BLaER1 (cell line): ENCODE results near the gene SRP14.
A peak's percentile ranks its signal among the peaks of the same experiment; 100 is the strongest.

ENCODE experiments used
- H3K27ac ChIP-seq: shearing (Covaris generic); formaldehyde crosslinking; 2 replicates; pipeline ENCODE4 v1.8.1; 2022
- H3K27me3 ChIP-seq: shearing (Covaris generic); formaldehyde crosslinking; 2 replicates; pipeline ENCODE4 v1.8.1; 2022
- H3K36me3 ChIP-seq: shearing (Covaris generic); formaldehyde crosslinking; 2 replicates; pipeline ENCODE4 v1.8.1; 2022
- H3K4me1 ChIP-seq: shearing (Covaris generic); formaldehyde crosslinking; 2 replicates; pipeline ENCODE4 v1.8.1; 2022
- H3K4me2 ChIP-seq: shearing (Covaris generic); formaldehyde crosslinking; 2 replicates; pipeline ENCODE4 v1.8.1; 2022
- H3K4me3 ChIP-seq: shearing (Covaris generic); formaldehyde crosslinking; 2 replicates; pipeline ENCODE4 v1.8.1; 2022
- H3K9ac ChIP-seq: shearing (Covaris generic); formaldehyde crosslinking; 2 replicates; pipeline ENCODE4 v1.8.1; 2022
- H3K9me3 ChIP-seq: shearing (Covaris generic); formaldehyde crosslinking; 2 replicates; pipeline ENCODE4 v1.8.1; 2022
- H4K20me1 ChIP-seq: shearing (Covaris generic); formaldehyde crosslinking; 2 replicates; pipeline ENCODE4 v1.8.1; 2022
- Cebpa-rat ChIP-seq: shearing (Covaris generic); IDR thresholded peaks from 2 replicates; pipeline ENCODE4 v1.8.1; 2022

The SRP14 gene

GRCh38 chr15:40069178-40070165, 30.5 kb upstream of the SRP14 start:
- H3K4me1 ChIP-seq = peaks cover 82% of the 10 kb centered on the region
- peak overlapping the region; percentile 69 for H3K9ac ChIP-seq
- H3K36me3 ChIP-seq = no peaks in the 10 kb centered on the region
- no peak for TF ChIP-seq Cebpa-rat
- H3K4me2 ChIP-seq = peak overlapping the region; percentile 86
- H3K27me3 ChIP-seq = no peaks in the 10 kb centered on the region
- H3K9me3 ChIP-seq = no peaks in the 10 kb centered on the region
- 0 out of 2 replicates have a peak overlapping the region, but pooled peaks have one; percentile 27 for H3K4me3 ChIP-seq
- peak overlapping the region; percentile 82 for H3K27ac ChIP-seq
- H4K20me1 ChIP-seq = no peaks in the 10 kb centered on the region

- no peak for TF ChIP-seq Cebpa-rat
- Histone ChIP-seq H3K9ac (no peak overlapping the region), H3K4me2 (peak overlapping the region; percentile 86)
Observed at GRCh38 chr15:40067921-40068624, 29.1 kb upstream of the SRP14 start.

GRCh38 chr15:40066589-40066988, 27.6 kb upstream of the SRP14 start:
- Histone ChIP-seq H3K4me3 (no peak overlapping the region), H3K27me3 (no peaks in the 10 kb centered on the region), H3K4me2 (no peak overlapping the region), H3K9ac (no peak overlapping the region), H3K36me3 (no peaks in the 10 kb centered on the region), H3K4me1 (peaks cover 70% of the 10 kb centered on the region), H3K27ac (no peak overlapping the region), H3K9me3 (no peaks in the 10 kb centered on the region), H4K20me1 (no peaks in the 10 kb centered on the region)
- no peak for TF ChIP-seq Cebpa-rat

More at GRCh38 chr15:40067921-40068624, 29.1 kb upstream of the SRP14 start:
- no peaks in the 10 kb centered on the region for H3K36me3 ChIP-seq
- H3K4me1 ChIP-seq = peaks cover 84% of the 10 kb centered on the region
- no peaks in the 10 kb centered on the region for H3K27me3 ChIP-seq
- 0 out of 2 replicates have a peak overlapping the region, but pooled peaks have one; percentile 8 for H3K27ac ChIP-seq
- H4K20me1 ChIP-seq = no peaks in the 10 kb centered on the region
- H3K9me3 ChIP-seq = no peaks in the 10 kb centered on the region
- no peak overlapping the region for H3K4me3 ChIP-seq

GRCh38 chr15:40065166-40065565, 26.2 kb upstream of the SRP14 start:
- H3K4me2 ChIP-seq = peak overlapping the region; percentile 71
- H3K4me1 ChIP-seq = peaks cover 55% of the 10 kb centered on the region
- no peaks in the 10 kb centered on the region for H3K27me3 ChIP-seq
- H3K9ac ChIP-seq = no peak overlapping the region
- H4K20me1 ChIP-seq = no peaks in the 10 kb centered on the region
- no peak overlapping the region for H3K4me3 ChIP-seq
- peak overlapping the region; percentile 29 for H3K27ac ChIP-seq
- no peaks in the 10 kb centered on the region for H3K9me3 ChIP-seq
- no peaks in the 10 kb centered on the region for H3K36me3 ChIP-seq
- no peak for TF ChIP-seq Cebpa-rat

GRCh38 chr15:40064231-40064894, 25.4 kb upstream of the SRP14 start:
- Histone ChIP-seq H3K9ac (no peak overlapping the region), H3K27ac (peak overlapping the region; percentile 63), H3K4me3 (no peak overlapping the region), H3K27me3 (no peaks in the 10 kb centered on the region), H3K4me2 (peak overlapping the region; percentile 71), H4K20me1 (no peaks in the 10 kb centered on the region), H3K9me3 (no peaks in the 10 kb centered on the region), H3K4me1 (peaks cover 53% of the 10 kb centered on the region), H3K36me3 (no peaks in the 10 kb centered on the region)
- TF ChIP-seq Cebpa-rat = no peak

GRCh38 chr15:40063563-40064011, 24.6 kb upstream of the SRP14 start:
- peaks cover 53% of the 10 kb centered on the region for H3K4me1 ChIP-seq
- no peaks in the 10 kb centered on the region for H3K27me3 ChIP-seq
- H3K36me3 ChIP-seq = no peaks in the 10 kb centered on the region
- H3K27ac ChIP-seq = peak overlapping the region; percentile 63
- H4K20me1 ChIP-seq = no peaks in the 10 kb centered on the region
- no peaks in the 10 kb centered on the region for H3K9me3 ChIP-seq
- H3K4me3 ChIP-seq = no peak overlapping the region
- peak overlapping the region; percentile 71 for H3K4me2 ChIP-seq
- TF ChIP-seq Cebpa-rat = no peak
- H3K9ac ChIP-seq = no peak overlapping the region

- Histone ChIP-seq H3K4me3 (no peak overlapping the region), H3K27me3 (no peaks in the 10 kb centered on the region), H3K9ac (no peak overlapping the region), H3K9me3 (no peaks in the 10 kb centered on the region), H3K36me3 (no peaks in the 10 kb centered on the region), H3K4me1 (peaks cover 53% of the 10 kb centered on the region), H4K20me1 (no peaks in the 10 kb centered on the region), H3K27ac (peak overlapping the region; percentile 63), H3K4me2 (peak overlapping the region; percentile 71)
- no peak for TF ChIP-seq Cebpa-rat
Observed at GRCh38 chr15:40062816-40063562, 24.0 kb upstream of the SRP14 start.

GRCh38 chr15:40061212-40061901, 22.4 kb upstream of the SRP14 start:
- Histone ChIP-seq H3K27ac (no peak overlapping the region), H3K9me3 (no peaks in the 10 kb centered on the region), H3K27me3 (no peaks in the 10 kb centered on the region), H3K9ac (no peak overlapping the region), H3K36me3 (no peaks in the 10 kb centered on the region), H3K4me3 (no peak overlapping the region), H3K4me2 (no peak overlapping the region), H4K20me1 (no peaks in the 10 kb centered on the region), H3K4me1 (peaks cover 62% of the 10 kb centered on the region)
- TF ChIP-seq Cebpa-rat = no peak
